ENCODE results near the gene PTPRN2. TPM values are rescaled to one million over a fixed set of nuclear protein-coding genes. Genes with fewer than 3 reads are reported as not detected.

PTPRN2 gene
- total RNA-seq, 3 donors from 2014 or later = 0.43 to 0.66 (median 0.63) TPM

GRCh38 chr7:157610671-157611295, 976.8 kb downstream of the PTPRN2 start:
- H3K9me3 Mint-ChIP-seq = no peaks in the 10 kb centered on the region
- no peak for ATAC-seq
- no peak overlapping the region for H3K4me3 Mint-ChIP-seq
- no peak for DNase-seq
- H3K27me3 Mint-ChIP-seq (ENCODE audit: low read depth) = no peaks in the 10 kb centered on the region
- no peaks in the 10 kb centered on the region for H3K36me3 Mint-ChIP-seq (ENCODE audit: insufficient read depth)
- peaks cover 7% of the 10 kb centered on the region for H3K4me1 Mint-ChIP-seq (ENCODE audit: low read depth)

DNA sequence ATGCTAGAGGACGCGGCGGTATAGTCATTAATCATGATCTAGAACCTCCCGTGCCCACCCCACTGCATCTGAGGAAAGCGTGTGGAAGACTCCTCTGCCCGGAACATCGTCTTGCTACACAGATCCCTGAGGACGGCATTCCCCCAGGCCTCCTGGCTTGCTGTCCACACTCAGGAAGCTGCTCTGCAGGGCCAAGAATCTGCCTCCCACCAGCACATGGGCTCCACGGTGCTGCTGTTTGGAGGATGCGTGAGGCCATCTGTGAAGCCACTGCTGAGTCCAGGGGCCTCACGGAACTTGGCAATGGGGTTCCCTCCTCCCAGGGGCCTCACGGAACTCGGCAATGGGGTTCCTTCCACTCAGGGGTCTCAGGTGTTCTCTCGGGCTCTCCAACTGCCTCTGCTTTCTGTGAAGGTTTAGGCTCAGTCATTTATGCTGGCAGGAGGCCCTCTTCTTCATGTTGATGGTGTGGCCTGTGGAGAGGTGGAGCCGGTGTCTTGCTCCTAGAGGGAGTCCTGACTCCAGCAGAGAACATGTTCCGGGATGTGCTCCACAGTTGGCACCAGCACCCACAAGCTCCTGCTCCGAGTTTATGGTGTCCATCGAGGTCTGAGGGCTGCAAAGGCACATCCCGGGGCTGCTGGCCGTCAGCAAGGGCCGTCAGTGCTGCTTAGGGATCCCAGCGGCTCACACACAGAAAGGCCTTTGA, 977.5 kb downstream of the PTPRN2 start:
- Mint-ChIP-seq H3K36me3 (ENCODE audit: insufficient read depth) (no peaks in the 10 kb centered on the region), H3K4me3 (no peak overlapping the region), H3K27me3 (ENCODE audit: low read depth) (no peaks in the 10 kb centered on the region), H3K4me1 (ENCODE audit: low read depth) (peaks cover 7% of the 10 kb centered on the region), H3K9me3 (no peaks in the 10 kb centered on the region)
- no peak for DNase-seq
- ATAC-seq = no peak

DNA sequence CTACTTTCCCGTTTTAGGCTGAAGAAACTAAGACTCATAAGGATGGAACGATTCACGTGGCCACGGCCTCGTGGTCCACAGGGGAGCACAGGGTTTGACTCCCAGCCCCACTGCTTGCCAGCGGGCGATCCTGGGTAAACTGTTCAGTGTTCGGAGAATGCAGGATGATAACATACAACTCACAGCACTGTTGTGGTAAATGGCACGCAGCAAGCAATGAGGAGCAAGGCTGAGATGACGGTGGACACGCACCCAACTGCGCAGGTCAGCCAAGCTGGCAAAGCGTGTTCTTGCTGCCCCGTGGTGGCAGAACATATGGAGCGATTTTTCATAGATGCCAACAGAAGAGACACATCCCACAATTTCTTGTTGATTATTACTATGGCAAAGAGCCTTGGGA, 978.1 kb downstream of the PTPRN2 start:
- no peak for DNase-seq

DNA sequence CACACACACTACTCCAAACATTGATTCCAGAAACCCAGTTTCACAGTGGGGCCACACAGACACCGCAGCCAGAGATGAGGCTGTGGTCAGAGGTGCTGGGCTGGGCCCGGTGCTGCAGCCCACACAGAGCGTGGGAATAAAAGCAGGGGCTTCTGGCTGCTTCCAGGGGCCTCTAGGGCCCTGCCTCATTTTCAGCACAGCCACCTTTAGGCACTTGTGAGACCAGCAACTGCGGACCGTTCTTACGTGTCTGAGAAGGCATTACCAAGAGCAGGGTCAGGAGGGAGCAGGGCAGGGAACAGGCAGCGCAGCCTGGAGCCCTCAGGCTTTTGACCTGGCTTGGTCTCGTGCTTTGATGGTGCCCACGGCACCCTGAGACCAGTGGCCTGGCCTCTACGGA, 980.4 kb downstream of the PTPRN2 start:
- Mint-ChIP-seq H3K36me3 (ENCODE audit: insufficient read depth) (no peaks in the 10 kb centered on the region), H3K9me3 (no peaks in the 10 kb centered on the region), H3K4me3 (no peak overlapping the region), H3K4me1 (ENCODE audit: low read depth) (peaks cover 4% of the 10 kb centered on the region), H3K27me3 (ENCODE audit: low read depth) (no peaks in the 10 kb centered on the region)
- DNase-seq (no peak), ATAC-seq (no peak)

More for the DNA sequence above, 978.1 kb downstream of the PTPRN2 start:
- Mint-ChIP-seq H3K4me1 (ENCODE audit: low read depth) (peaks cover 7% of the 10 kb centered on the region), H3K9me3 (no peaks in the 10 kb centered on the region), H3K4me3 (no peak overlapping the region), H3K36me3 (ENCODE audit: insufficient read depth) (no peaks in the 10 kb centered on the region), H3K27me3 (ENCODE audit: low read depth) (no peaks in the 10 kb centered on the region)
- ATAC-seq = no peak

DNA sequence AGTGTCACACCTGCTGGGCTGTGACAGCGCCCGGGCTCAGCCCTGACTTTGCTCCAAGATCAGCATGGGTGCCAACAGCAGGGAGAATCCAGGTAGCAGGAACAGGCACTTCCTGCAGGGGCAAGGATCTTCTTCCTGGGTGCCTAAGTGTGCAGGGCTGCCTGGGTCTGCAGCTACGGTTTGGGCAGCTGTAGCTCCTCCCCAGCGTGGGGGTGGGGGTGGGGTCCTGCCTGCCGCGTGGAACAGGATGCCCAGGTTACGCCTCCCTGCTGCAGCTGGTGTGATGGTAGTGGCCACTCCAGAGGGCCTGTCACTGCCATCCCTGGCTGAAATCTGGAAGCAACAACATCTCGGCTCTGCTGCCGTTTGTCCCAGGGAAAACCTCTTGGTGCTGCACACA, 981.5 kb downstream of the PTPRN2 start:
- no peaks in the 10 kb centered on the region for H3K27me3 Mint-ChIP-seq (ENCODE audit: low read depth)
- H3K4me1 Mint-ChIP-seq (ENCODE audit: low read depth) = peaks cover 2% of the 10 kb centered on the region
- DNase-seq = no peak
- no peaks in the 10 kb centered on the region for H3K36me3 Mint-ChIP-seq (ENCODE audit: insufficient read depth)
- H3K9me3 Mint-ChIP-seq = no peaks in the 10 kb centered on the region
- ATAC-seq = no peak
- no peak overlapping the region for H3K4me3 Mint-ChIP-seq

- H3K4me1 Mint-ChIP-seq (ENCODE audit: low read depth) = peaks cover 2% of the 10 kb centered on the region
- no peak for DNase-seq
- no peaks in the 10 kb centered on the region for H3K36me3 Mint-ChIP-seq (ENCODE audit: insufficient read depth)
- no peak for ATAC-seq
- no peaks in the 10 kb centered on the region for H3K9me3 Mint-ChIP-seq
- no peak overlapping the region for H3K4me3 Mint-ChIP-seq
- no peaks in the 10 kb centered on the region for H3K27me3 Mint-ChIP-seq (ENCODE audit: low read depth)
Measured at GRCh38 chr7:157605638-157606037, 982.0 kb downstream of the PTPRN2 start.

DNA sequence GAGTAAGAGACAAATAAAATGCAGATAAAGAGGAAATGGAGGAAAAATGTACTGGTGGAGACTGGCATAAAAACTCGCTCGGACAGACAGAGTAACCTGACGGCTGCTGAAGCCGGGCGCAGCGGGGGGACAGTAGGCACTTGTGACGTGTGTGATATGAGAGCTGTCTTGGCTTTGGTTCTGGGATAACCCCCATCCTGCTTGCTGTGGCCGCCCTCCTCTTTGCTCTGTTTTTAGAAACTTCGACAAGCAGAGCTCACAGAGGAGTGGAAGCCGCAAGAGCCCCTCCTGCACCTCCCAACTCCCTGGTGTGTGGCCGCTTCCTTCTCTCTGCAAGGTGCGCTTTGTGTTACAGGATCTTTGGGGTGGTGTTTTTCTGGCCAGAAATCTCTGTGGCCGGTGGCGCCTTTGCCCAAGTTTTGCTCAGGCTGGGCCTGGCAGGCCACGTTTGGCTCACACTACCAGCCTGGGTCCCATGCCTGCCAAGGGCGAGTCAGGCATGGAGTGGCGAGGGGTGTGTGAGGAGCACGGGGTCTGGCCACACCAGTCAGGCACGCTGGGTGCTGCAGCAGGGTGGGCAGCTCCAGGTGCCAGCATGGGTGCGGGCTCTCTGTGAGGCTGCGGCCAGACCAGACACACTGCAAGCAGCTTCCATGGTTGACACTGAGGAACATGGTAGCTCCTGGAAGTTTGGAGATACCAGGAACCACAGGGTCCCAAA, 982.8 kb downstream of the PTPRN2 start:
- H3K27me3 Mint-ChIP-seq (ENCODE audit: low read depth) = no peaks in the 10 kb centered on the region
- no peaks in the 10 kb centered on the region for H3K36me3 Mint-ChIP-seq (ENCODE audit: insufficient read depth)
- peaks cover 2% of the 10 kb centered on the region for H3K4me1 Mint-ChIP-seq (ENCODE audit: low read depth)
- H3K9me3 Mint-ChIP-seq = no peaks in the 10 kb centered on the region
- H3K4me3 Mint-ChIP-seq = no peak overlapping the region
- ATAC-seq (no peak), DNase-seq (no peak)

- H3K36me3 Mint-ChIP-seq (ENCODE audit: insufficient read depth) = no peaks in the 10 kb centered on the region
- H3K9me3 Mint-ChIP-seq = no peaks in the 10 kb centered on the region
- no peak for DNase-seq
- no peak for ATAC-seq
- H3K27me3 Mint-ChIP-seq (ENCODE audit: low read depth) = no peaks in the 10 kb centered on the region
- no peak overlapping the region for H3K4me3 Mint-ChIP-seq
- H3K4me1 Mint-ChIP-seq (ENCODE audit: low read depth) = peaks cover 2% of the 10 kb centered on the region
Measured at GRCh38 chr7:157603716-157604115, 983.9 kb downstream of the PTPRN2 start.

DNA sequence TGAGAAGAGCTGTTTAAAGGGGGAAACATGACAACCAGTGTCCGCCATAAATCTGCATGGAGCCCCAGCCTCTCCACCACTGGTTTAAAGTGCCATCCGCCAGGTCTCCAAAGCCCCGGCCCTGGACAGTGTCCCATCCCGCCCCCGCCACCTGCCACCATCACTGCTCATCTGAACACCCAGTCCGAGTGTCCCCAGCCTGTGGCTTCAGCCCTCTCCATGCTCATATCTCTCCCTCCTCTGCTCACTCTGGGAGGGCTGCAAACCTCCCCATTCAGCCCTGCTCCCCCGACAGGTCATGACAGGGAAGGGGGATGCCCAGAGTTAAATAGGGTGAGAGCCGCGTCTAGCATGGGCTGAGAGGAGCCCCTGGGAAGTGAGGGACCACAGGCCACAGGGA, 984.6 kb downstream of the PTPRN2 start:
- ATAC-seq (no peak), DNase-seq (no peak)
- Mint-ChIP-seq H3K36me3 (ENCODE audit: insufficient read depth) (no peaks in the 10 kb centered on the region), H3K9me3 (no peaks in the 10 kb centered on the region), H3K4me3 (no peak overlapping the region), H3K4me1 (ENCODE audit: low read depth) (peaks cover 2% of the 10 kb centered on the region), H3K27me3 (ENCODE audit: low read depth) (no peaks in the 10 kb centered on the region)

- DNase-seq = no peak
Measured at GRCh38 chr7:157602581-157602980, 985.0 kb downstream of the PTPRN2 start.

DNA sequence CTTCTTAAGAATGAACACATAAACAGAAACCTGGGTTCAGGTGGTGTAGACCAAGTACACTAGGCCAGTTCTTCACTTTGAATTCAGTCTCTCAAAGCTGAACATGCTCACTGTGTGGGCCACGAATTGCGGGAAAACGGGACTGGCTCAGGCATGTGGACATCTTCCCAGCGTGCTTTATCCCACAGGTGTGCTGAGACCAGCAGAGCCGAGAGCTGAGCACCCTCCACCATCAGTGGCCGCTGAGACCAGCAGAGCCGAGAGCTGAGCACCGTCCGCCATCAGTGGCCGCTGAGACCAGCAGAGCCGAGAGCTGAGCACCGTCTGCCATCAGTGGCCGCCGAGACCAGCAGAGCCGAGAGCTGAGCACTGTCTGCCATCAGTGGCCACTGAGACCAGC, 985.5 kb downstream of the PTPRN2 start:
- Mint-ChIP-seq H3K27me3 (ENCODE audit: low read depth) (no peaks in the 10 kb centered on the region), H3K4me3 (no peak overlapping the region), H3K4me1 (ENCODE audit: low read depth) (peaks cover 2% of the 10 kb centered on the region), H3K9me3 (no peaks in the 10 kb centered on the region), H3K36me3 (ENCODE audit: insufficient read depth) (no peaks in the 10 kb centered on the region)
- DNase-seq (no peak), ATAC-seq (no peak)

More at GRCh38 chr7:157602581-157602980, 985.0 kb downstream of the PTPRN2 start:
- no peak overlapping the region for H3K4me3 Mint-ChIP-seq
- no peaks in the 10 kb centered on the region for H3K9me3 Mint-ChIP-seq
- no peaks in the 10 kb centered on the region for H3K36me3 Mint-ChIP-seq (ENCODE audit: insufficient read depth)
- no peak for ATAC-seq
- H3K27me3 Mint-ChIP-seq (ENCODE audit: low read depth) = no peaks in the 10 kb centered on the region
- peaks cover 2% of the 10 kb centered on the region for H3K4me1 Mint-ChIP-seq (ENCODE audit: low read depth)

GRCh38 chr7:157601530-157601929, 986.1 kb downstream of the PTPRN2 start:
- H3K27me3 Mint-ChIP-seq (ENCODE audit: low read depth) = no peaks in the 10 kb centered on the region
- no peak for ATAC-seq
- no peaks in the 10 kb centered on the region for H3K36me3 Mint-ChIP-seq (ENCODE audit: insufficient read depth)
- no peaks in the 10 kb centered on the region for H3K9me3 Mint-ChIP-seq
- DNase-seq = no peak
- H3K4me3 Mint-ChIP-seq = no peak overlapping the region
- H3K4me1 Mint-ChIP-seq (ENCODE audit: low read depth) = no peaks in the 10 kb centered on the region

DNA sequence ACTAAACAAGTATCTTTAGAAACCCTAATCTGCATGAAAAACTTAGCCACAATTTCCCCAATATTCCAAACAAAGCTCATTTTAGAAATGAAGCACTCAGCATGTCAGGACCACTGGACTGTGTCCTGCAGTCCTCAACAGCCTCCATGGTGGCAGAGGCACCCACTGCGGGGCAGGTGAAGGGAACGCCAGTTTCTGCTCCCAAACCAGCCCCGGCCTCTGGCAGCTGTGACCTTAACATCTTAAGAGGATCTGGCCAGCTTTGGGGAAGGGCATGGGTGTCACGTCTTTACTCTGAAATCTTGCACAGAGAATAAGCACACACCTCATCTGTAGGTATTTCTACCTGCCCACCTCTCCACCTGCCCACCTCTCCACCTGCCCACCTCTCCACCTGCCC, 988.1 kb downstream of the PTPRN2 start:
- H3K4me3 Mint-ChIP-seq = no peak overlapping the region
- ATAC-seq (no peak), DNase-seq (no peak)
- no peaks in the 10 kb centered on the region for H3K4me1 Mint-ChIP-seq (ENCODE audit: low read depth)
- H3K27me3 Mint-ChIP-seq (ENCODE audit: low read depth) = no peaks in the 10 kb centered on the region
- no peaks in the 10 kb centered on the region for H3K9me3 Mint-ChIP-seq
- H3K36me3 Mint-ChIP-seq (ENCODE audit: insufficient read depth) = no peaks in the 10 kb centered on the region

GRCh38 chr7:157597562-157597961, 990.1 kb downstream of the PTPRN2 start:
- H3K4me3 Mint-ChIP-seq = no peak overlapping the region
- H3K4me1 Mint-ChIP-seq (ENCODE audit: low read depth) = no peaks in the 10 kb centered on the region
- peaks cover 2% of the 10 kb centered on the region for H3K27me3 Mint-ChIP-seq (ENCODE audit: low read depth)
- ATAC-seq = no peak
- DNase-seq = no peak
- no peaks in the 10 kb centered on the region for H3K36me3 Mint-ChIP-seq (ENCODE audit: insufficient read depth)
- no peaks in the 10 kb centered on the region for H3K9me3 Mint-ChIP-seq

DNA sequence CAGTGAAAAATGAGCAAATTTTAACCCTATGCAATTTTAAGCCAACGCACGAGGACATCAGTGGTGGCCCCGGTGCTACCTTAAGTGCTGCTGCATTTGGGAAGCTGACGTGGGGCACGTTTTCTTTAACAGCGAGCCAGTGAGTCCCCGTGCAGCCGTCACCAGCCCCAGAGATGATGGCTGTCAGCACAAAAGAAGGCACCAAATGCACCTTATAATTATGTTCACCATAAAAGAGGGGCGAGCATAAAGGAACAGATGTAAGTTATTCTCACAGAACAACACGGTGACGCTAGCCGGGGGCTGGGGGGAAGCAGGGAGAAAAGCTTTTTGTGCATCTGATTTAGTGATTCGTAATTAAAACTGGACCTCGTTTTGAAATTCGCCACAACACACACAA, 990.7 kb downstream of the PTPRN2 start:
- ATAC-seq (no peak), DNase-seq (no peak)
- H3K4me3 Mint-ChIP-seq = no peak overlapping the region
- H3K27me3 Mint-ChIP-seq (ENCODE audit: low read depth) = peaks cover 7% of the 10 kb centered on the region
- H3K4me1 Mint-ChIP-seq (ENCODE audit: low read depth) = no peaks in the 10 kb centered on the region
- no peaks in the 10 kb centered on the region for H3K9me3 Mint-ChIP-seq
- H3K36me3 Mint-ChIP-seq (ENCODE audit: insufficient read depth) = no peaks in the 10 kb centered on the region

Measured in activated T-cell treated with anti-CD3 and anti-CD28 coated beads, Interleukin-2, amount 50 U/mL, for 4 hours (primary cell).